Chondrocyte (in vitro differentiated cells): Measurements from ENCODE around the gene CXCR1. TPM values are rescaled to one million over a fixed set of nuclear protein-coding genes. Genes with fewer than 3 reads are reported as not detected.

ENCODE experiments used
- DNase-seq: peaks from one replicate; pipeline ENCODE4 v3.0.0; 2021; ENCODE audit warnings: mixed read lengths, low spot score
- H3K27ac Mint-ChIP-seq: one replicate; pipeline ENCODE4 v1.8.0; 2021; ENCODE audit warnings: mild to moderate bottlenecking, moderate library complexity, mixed read lengths; ENCODE audit not compliant: unreplicated experiment
- H3K27me3 Mint-ChIP-seq: 2 replicates; pipeline ENCODE4 v1.8.0; 2021; ENCODE audit warnings: low read depth, mixed read lengths
- H3K36me3 Mint-ChIP-seq: 2 replicates; pipeline ENCODE4 v1.8.0; 2021; ENCODE audit warnings: low read depth, mixed read lengths
- H3K4me1 Mint-ChIP-seq: 2 replicates; pipeline ENCODE4 v1.8.0; 2021; ENCODE audit warnings: low read depth, mild to moderate bottlenecking, mixed read lengths
- H3K4me3 Mint-ChIP-seq: one replicate; pipeline ENCODE4 v1.8.0; 2021; ENCODE audit warnings: mild to moderate bottlenecking, moderate library complexity, mixed read lengths; ENCODE audit not compliant: unreplicated experiment
- H3K9me3 Mint-ChIP-seq: 2 replicates; pipeline ENCODE4 v1.8.0; 2021; ENCODE audit warnings: low read depth, mixed read lengths
- total RNA-seq: library from RNA; stranded (reverse); gene quantifications from 3 replicates; pipeline ENCODE4 v1.2.1, GENCODE V29; 2021
- TF ChIP-seq, protein P1 (sequence below): fragments of 200-600 bp; sonication (generic); IDR thresholded peaks from 2 replicates; pipeline ENCODE4 v1.5.0; 2021; ENCODE audit warnings: antibody characterized with exemption, mild to moderate bottlenecking, moderate library complexity

CXCR1 gene
- total RNA-seq, 1 donor from 2014 or later: not detected

DNA sequence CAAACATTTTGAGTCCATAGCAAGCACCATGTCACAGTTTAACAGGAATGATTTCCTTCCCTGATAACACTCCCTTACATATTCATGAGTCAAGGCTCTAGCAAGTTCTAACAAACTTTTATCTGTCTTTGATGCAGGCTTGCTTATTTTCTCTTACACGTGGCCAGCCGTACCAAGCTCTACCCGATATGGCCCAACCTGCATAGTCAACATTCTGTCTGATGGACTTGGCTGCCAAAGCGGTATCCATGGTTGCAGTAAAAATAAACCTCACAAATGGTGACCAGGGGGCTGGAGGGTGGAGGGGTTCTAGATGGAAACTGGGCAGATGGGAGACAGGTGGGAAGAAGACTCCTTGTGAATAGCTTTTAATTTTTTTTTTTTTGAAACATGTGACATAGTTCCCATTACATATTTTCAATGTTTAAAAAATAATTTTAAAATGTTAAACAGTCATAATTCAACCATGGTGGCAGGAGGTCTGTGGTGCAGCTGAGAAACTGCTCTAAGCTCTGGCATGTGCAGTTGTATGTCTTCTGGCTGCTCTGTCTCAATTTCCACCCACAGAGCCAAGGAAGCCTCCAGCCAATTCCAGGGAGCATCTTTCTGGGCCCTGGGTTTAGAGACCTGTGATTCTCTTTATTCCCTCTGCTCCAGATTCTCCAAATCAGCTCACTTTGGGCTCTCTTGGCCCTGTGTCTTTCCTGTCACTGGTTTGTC is 20.7 kb upstream of the CXCR1 start:
- no peak for DNase-seq
- Mint-ChIP-seq H3K9me3 (no peaks in the 10 kb centered on the region), H3K36me3 (no peaks in the 10 kb centered on the region), H3K27ac (no peak overlapping the region), H3K4me3 (no peak overlapping the region), H3K4me1 (peaks cover 6% of the 10 kb centered on the region), H3K27me3 (peaks cover 3% of the 10 kb centered on the region)
- TF ChIP-seq, protein P1, sequence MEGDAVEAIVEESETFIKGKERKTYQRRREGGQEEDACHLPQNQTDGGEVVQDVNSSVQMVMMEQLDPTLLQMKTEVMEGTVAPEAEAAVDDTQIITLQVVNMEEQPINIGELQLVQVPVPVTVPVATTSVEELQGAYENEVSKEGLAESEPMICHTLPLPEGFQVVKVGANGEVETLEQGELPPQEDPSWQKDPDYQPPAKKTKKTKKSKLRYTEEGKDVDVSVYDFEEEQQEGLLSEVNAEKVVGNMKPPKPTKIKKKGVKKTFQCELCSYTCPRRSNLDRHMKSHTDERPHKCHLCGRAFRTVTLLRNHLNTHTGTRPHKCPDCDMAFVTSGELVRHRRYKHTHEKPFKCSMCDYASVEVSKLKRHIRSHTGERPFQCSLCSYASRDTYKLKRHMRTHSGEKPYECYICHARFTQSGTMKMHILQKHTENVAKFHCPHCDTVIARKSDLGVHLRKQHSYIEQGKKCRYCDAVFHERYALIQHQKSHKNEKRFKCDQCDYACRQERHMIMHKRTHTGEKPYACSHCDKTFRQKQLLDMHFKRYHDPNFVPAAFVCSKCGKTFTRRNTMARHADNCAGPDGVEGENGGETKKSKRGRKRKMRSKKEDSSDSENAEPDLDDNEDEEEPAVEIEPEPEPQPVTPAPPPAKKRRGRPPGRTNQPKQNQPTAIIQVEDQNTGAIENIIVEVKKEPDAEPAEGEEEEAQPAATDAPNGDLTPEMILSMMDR: no peak

DNA sequence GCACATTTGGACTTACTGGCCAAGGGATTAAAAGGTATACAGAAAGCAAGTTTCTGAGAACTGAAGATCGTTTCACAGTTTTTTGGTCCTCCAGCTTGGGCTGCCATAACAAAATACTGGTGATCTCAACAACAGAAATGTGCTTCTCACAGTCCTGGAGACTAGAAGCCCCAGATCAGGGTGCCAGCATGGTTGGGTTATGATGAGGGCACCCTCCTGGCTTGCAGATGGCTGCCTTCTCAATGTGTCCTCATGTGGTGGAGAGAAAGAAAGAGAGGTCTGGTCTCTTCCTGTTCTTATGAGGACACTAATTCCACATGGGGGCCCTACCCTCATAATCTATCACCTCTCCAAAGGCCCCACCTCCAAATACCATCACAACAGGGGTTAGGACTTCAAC is 20.1 kb upstream of the CXCR1 start:
- H3K27me3 Mint-ChIP-seq: peaks cover 5% of the 10 kb centered on the region
- H3K27ac Mint-ChIP-seq: no peak overlapping the region
- H3K9me3 Mint-ChIP-seq: no peaks in the 10 kb centered on the region
- TF ChIP-seq, protein P1: no peak
- DNase-seq: no peak
- no peaks in the 10 kb centered on the region for H3K36me3 Mint-ChIP-seq
- H3K4me3 Mint-ChIP-seq: no peak overlapping the region
- H3K4me1 Mint-ChIP-seq: peaks cover 6% of the 10 kb centered on the region

DNA sequence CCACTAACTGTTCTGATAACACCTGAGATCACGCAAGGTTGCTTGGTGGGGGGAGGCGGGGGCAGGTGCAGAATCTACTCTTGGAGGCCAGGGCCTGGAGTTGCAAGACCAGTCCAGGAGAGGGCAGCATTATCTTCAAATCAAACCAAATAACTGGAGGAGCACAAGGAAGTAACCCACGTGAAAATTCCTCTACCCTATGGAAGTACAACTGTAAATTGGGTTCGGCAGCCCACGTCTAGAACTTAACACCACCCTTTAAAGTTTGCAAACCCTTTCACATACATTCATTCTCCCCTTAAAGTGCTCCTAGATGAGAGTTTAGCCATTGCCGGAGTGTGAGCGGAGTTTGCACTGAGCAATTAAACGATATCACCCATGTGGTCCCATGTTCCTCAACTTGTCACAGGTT is 19.6 kb upstream of the CXCR1 start:
- H3K9me3 Mint-ChIP-seq: no peaks in the 10 kb centered on the region
- peaks cover 6% of the 10 kb centered on the region for H3K4me1 Mint-ChIP-seq
- DNase-seq: no peak
- peaks cover 9% of the 10 kb centered on the region for H3K27me3 Mint-ChIP-seq
- H3K4me3 Mint-ChIP-seq: no peak overlapping the region
- TF ChIP-seq, protein P1: peak; percentile 88
- H3K27ac Mint-ChIP-seq: no peak overlapping the region
- no peaks in the 10 kb centered on the region for H3K36me3 Mint-ChIP-seq

DNA sequence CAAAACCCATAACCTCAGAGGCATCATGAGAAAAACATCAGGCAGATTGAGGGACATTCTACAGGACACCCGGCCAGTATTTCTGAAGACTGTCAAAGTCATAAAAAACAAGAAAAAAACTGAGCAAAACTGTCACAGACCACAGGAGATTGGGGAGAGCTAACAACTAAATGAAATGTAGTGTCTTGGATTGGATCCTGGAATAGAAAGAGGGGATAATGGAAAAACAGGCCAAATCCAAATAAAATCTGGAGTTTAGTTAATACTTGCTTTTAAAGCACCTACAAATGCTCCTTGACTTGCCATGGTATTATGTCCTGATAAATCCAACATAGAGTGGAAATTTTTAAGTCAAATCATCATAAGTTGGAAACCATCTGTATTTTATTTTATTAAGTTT is 17.6 kb upstream of the CXCR1 start:
- Mint-ChIP-seq H3K27me3 (peaks cover 17% of the 10 kb centered on the region), H3K36me3 (no peaks in the 10 kb centered on the region), H3K4me3 (no peak overlapping the region), H3K4me1 (peaks cover 6% of the 10 kb centered on the region), H3K9me3 (no peaks in the 10 kb centered on the region), H3K27ac (no peak overlapping the region)
- TF ChIP-seq, protein P1: no peak
- DNase-seq: no peak

DNA sequence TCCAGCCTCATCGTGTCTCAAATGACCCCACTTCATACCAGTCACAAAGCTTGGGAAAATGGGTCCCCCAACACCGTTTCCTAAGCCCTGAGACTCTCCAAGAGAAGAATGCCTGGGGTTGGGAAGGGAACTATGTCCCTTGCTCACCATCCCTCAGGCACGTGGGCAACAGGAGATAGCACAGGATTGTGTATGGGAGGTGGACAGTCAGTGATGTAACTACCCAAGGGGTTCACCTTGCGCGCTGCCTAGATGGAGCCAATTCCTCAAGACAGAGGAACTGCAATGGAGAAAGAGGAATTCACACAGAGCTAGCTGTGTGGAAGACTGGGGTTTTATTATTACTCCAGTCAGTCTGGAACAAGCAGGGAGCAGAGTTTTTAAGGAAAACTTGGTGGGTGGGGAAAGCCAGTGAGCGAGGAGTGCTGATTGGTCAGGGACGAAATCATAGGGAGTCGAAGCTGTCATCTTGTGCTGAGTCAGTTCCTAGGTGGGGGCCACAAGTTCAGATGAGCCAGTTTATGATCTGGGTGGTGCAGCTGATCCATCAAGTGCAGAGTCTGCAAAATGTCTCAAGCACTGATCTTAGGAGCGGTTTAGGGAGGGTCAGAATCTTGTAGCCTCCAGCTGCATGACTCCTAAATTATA is 13.8 kb upstream of the CXCR1 start:
- DNase-seq: no peak

More for the DNA sequence above, 13.8 kb upstream of the CXCR1 start:
- Mint-ChIP-seq H3K36me3 (no peaks in the 10 kb centered on the region), H3K27me3 (peaks cover 29% of the 10 kb centered on the region), H3K4me3 (no peak overlapping the region), H3K9me3 (no peaks in the 10 kb centered on the region), H3K27ac (no peak overlapping the region), H3K4me1 (no peaks in the 10 kb centered on the region)
- TF ChIP-seq, protein P1: no peak
